NT2/D1 (cell line): ENCODE data around the gene NFKBIE.

Experiments
- DNase-seq: peaks from one replicate; pipeline ENCODE4 v3.0.0-alpha.2; 2011; ENCODE audit warnings: low read depth, low spot score
- H3K27me3 ChIP-seq: 2 replicates; pipeline ENCODE4 v1.6.0; 2011; ENCODE audit warnings: mild to moderate bottlenecking; ENCODE audit not compliant: insufficient read length, insufficient read depth
- H3K36me3 ChIP-seq: 2 replicates; pipeline ENCODE4 v1.6.1; 2011; ENCODE audit warnings: mild to moderate bottlenecking, low read length, mixed read lengths; ENCODE audit not compliant: insufficient read depth, insufficient read length
- H3K4me1 ChIP-seq: 2 replicates; pipeline ENCODE4 v1.5.1; 2011; ENCODE audit not compliant: insufficient read depth, insufficient read length
- H3K4me3 ChIP-seq: 2 replicates; pipeline ENCODE4 v1.5.1; 2011; ENCODE audit warnings: low read depth; ENCODE audit not compliant: insufficient read length
- H3K9ac ChIP-seq: 2 replicates; pipeline ENCODE4 v1.6.0; 2011; ENCODE audit warnings: low read depth; ENCODE audit not compliant: insufficient read length
- H3K9me3 ChIP-seq: 2 replicates; pipeline ENCODE4 v1.5.1; 2011; ENCODE audit warnings: mild to moderate bottlenecking, low read length; ENCODE audit not compliant: insufficient read depth
- SUZ12 ChIP-seq: IDR thresholded peaks from 2 replicates; pipeline ENCODE4 v1.6.1; 2011; ENCODE audit not compliant: insufficient read length, insufficient read depth; ENCODE audit errors: extremely low read depth
- YY1 ChIP-seq: IDR thresholded peaks from 2 replicates; pipeline ENCODE4 v1.6.1; 2011; ENCODE audit not compliant: insufficient read length, insufficient read depth
- ZNF274 ChIP-seq: IDR thresholded peaks from 2 replicates; pipeline ENCODE4 v1.6.1; 2011; ENCODE audit warnings: mild to moderate bottlenecking, low read depth, low read length

Gene NFKBIE

GRCh38 chr6:44309092-44309491 lies 43.7 kb upstream of the NFKBIE start:
- TF ChIP-seq SUZ12 = no peak
- no peak for TF ChIP-seq ZNF274
- no peak for TF ChIP-seq YY1
- no peak for DNase-seq

GRCh38 chr6:44307217-44307616 lies 41.9 kb upstream of the NFKBIE start:
- peaks cover 3% of the 10 kb centered on the region for H3K4me1 ChIP-seq
- TF ChIP-seq SUZ12 = no peak
- TF ChIP-seq ZNF274 = no peak
- TF ChIP-seq YY1 = no peak
- peaks cover 97% of the 10 kb centered on the region for H3K36me3 ChIP-seq
- no peaks in the 10 kb centered on the region for H3K27me3 ChIP-seq
- no peak overlapping the region for H3K9ac ChIP-seq
- H3K9me3 ChIP-seq = no peaks in the 10 kb centered on the region
- H3K4me3 ChIP-seq = no peak overlapping the region
- DNase-seq = no peak

More at GRCh38 chr6:44309092-44309491, 43.7 kb upstream of the NFKBIE start:
- Histone ChIP-seq H3K9me3 (no peaks in the 10 kb centered on the region), H3K4me1 (peaks cover 1% of the 10 kb centered on the region), H3K36me3 (peaks cover 80% of the 10 kb centered on the region), H3K9ac (no peak overlapping the region), H3K4me3 (no peak overlapping the region), H3K27me3 (no peaks in the 10 kb centered on the region)

GRCh38 chr6:44306710-44307109 lies 41.4 kb upstream of the NFKBIE start:
- H3K36me3 ChIP-seq = peaks cover 97% of the 10 kb centered on the region
- no peak overlapping the region for H3K4me3 ChIP-seq
- DNase-seq = no peak
- no peaks in the 10 kb centered on the region for H3K9me3 ChIP-seq
- no peak overlapping the region for H3K9ac ChIP-seq
- TF ChIP-seq SUZ12 (no peak), YY1 (no peak), ZNF274 (no peak)
- peaks cover 3% of the 10 kb centered on the region for H3K4me1 ChIP-seq
- H3K27me3 ChIP-seq = no peaks in the 10 kb centered on the region

- TF ChIP-seq YY1 (no peak), SUZ12 (no peak), ZNF274 (no peak)
- DNase-seq = no peak
- H3K9me3 ChIP-seq = no peaks in the 10 kb centered on the region
- peaks cover 96% of the 10 kb centered on the region for H3K36me3 ChIP-seq
- H3K4me1 ChIP-seq = peaks cover 3% of the 10 kb centered on the region
- H3K27me3 ChIP-seq = no peaks in the 10 kb centered on the region
- no peak overlapping the region for H3K4me3 ChIP-seq
- no peak overlapping the region for H3K9ac ChIP-seq
Measured at GRCh38 chr6:44305200-44305725, 39.9 kb upstream of the NFKBIE start.

GRCh38 chr6:44304282-44305199 lies 39.2 kb upstream of the NFKBIE start:
- Histone ChIP-seq H3K36me3 (peaks cover 94% of the 10 kb centered on the region), H3K9me3 (no peaks in the 10 kb centered on the region), H3K4me1 (peaks cover 3% of the 10 kb centered on the region), H3K27me3 (no peaks in the 10 kb centered on the region), H3K4me3 (no peak overlapping the region), H3K9ac (peak overlapping the region; percentile 32)
- TF ChIP-seq YY1 = no peak
- no peak for TF ChIP-seq ZNF274
- TF ChIP-seq SUZ12 = no peak
- no peak for DNase-seq

GRCh38 chr6:44303842-44304241 lies 38.5 kb upstream of the NFKBIE start:
- no peak overlapping the region for H3K9ac ChIP-seq
- H3K4me1 ChIP-seq = peaks cover 3% of the 10 kb centered on the region
- DNase-seq = no peak
- peaks cover 91% of the 10 kb centered on the region for H3K36me3 ChIP-seq
- TF ChIP-seq YY1 (no peak), ZNF274 (no peak), SUZ12 (no peak)
- H3K4me3 ChIP-seq = no peak overlapping the region
- H3K27me3 ChIP-seq = no peaks in the 10 kb centered on the region
- H3K9me3 ChIP-seq = no peaks in the 10 kb centered on the region

GRCh38 chr6:44302856-44303255 lies 37.5 kb upstream of the NFKBIE start:
- no peak for DNase-seq

More at GRCh38 chr6:44302856-44303255, 37.5 kb upstream of the NFKBIE start:
- peaks cover 83% of the 10 kb centered on the region for H3K36me3 ChIP-seq
- no peak overlapping the region for H3K9ac ChIP-seq
- H3K9me3 ChIP-seq = no peaks in the 10 kb centered on the region
- H3K4me1 ChIP-seq = peaks cover 3% of the 10 kb centered on the region
- TF ChIP-seq YY1 (no peak), ZNF274 (no peak), SUZ12 (no peak)
- H3K27me3 ChIP-seq = no peaks in the 10 kb centered on the region
- no peak overlapping the region for H3K4me3 ChIP-seq
